Adipocyte (in vitro differentiated cells): ENCODE data around the gene TSKS.

ENCODE experiments used
- DNase-seq: peaks from one replicate; pipeline ENCODE4 v3.0.0-alpha.2; 2015; ENCODE audit warnings: low read depth
- H3K27me3 ChIP-seq: replicated peaks from 2 replicates; pipeline ENCODE4 v1.7.0; 2013; ENCODE audit warnings: mild to moderate bottlenecking, low read length, moderate library complexity; ENCODE audit not compliant: control insufficient read depth, insufficient read depth
- H3K36me3 ChIP-seq: 2 replicates; pipeline ENCODE4 v1.7.0; 2013; ENCODE audit warnings: low read length, mild to moderate bottlenecking, moderate library complexity; ENCODE audit not compliant: control insufficient read depth, insufficient read depth, severe bottlenecking
- H3K4me1 ChIP-seq: 2 replicates; pipeline ENCODE4 v1.7.0; 2013; ENCODE audit warnings: mild to moderate bottlenecking, low read length, moderate library complexity; ENCODE audit not compliant: control insufficient read depth, insufficient read depth
- H3K4me3 ChIP-seq: 2 replicates; pipeline ENCODE4 v1.7.0; 2013; ENCODE audit warnings: mild to moderate bottlenecking, low read length, moderate library complexity
- H3K9ac ChIP-seq: 2 replicates; pipeline ENCODE4 v1.7.0; 2013; ENCODE audit warnings: mild to moderate bottlenecking, low read length, moderate library complexity
- H3K9me3 ChIP-seq: 2 replicates; pipeline ENCODE4 v1.7.0; 2013; ENCODE audit warnings: mild to moderate bottlenecking, low read length, moderate library complexity; ENCODE audit not compliant: control insufficient read depth

Gene TSKS

DNA sequence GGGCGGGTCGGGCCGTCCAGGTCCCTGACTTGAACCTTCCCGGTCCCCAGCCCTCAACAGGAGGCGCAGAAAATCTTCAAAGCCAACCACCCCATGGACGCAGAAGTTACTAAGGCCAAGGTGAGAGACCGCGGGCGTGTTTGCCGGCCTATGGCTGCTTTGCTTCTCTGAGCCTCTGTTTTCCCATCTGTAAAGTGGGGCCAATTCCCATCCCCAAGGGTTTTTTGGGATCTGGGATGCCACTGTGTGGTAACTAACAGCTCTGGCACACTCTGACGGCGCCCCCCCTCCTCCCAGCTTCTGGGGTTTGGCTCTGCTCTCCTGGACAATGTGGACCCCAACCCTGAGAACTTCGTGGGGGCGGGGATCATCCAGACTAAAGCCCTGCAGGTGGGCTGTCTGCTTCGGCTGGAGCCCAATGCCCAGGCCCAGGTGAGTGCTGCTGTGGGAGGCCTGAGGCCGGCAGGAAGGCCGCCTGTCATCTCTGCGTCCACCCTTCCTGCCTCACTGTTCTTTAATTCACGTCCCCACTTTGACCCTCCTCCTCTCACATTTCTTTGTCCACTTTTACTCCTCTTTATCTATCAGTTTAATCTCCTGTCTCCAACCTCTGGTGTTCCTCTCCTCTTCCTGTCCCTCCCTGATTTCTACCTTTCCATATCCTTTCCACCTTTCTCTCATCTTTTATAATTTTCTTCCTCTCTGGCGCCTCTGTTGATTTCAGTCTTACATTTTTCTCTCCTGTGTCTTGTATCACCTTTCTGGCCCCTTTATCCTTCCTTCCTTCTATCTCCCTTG, 42.9 kb upstream of the TSKS start:
- Histone ChIP-seq H3K9me3 (no peaks in the 10 kb centered on the region), H3K4me3 (no peak overlapping the region), H3K27me3 (no peaks in the 10 kb centered on the region), H3K4me1 (peaks cover 20% of the 10 kb centered on the region), H3K9ac (no peak overlapping the region), H3K36me3 (peaks cover 48% of the 10 kb centered on the region)
- DNase-seq, result no peak

- H3K27me3 ChIP-seq, result no peaks in the 10 kb centered on the region
- no peaks in the 10 kb centered on the region for H3K9me3 ChIP-seq
- no peak overlapping the region for H3K4me3 ChIP-seq
- peaks cover 20% of the 10 kb centered on the region for H3K4me1 ChIP-seq
- peaks cover 74% of the 10 kb centered on the region for H3K36me3 ChIP-seq
- H3K9ac ChIP-seq, result no peak overlapping the region
- DNase-seq, result no peak
These were observed 40.4 kb upstream of the TSKS start for GRCh38 chr19:49803529-49803856.

GRCh38 chr19:49802836-49803528, 39.9 kb upstream of the TSKS start:
- no peak for DNase-seq
- Histone ChIP-seq H3K9me3 (no peaks in the 10 kb centered on the region), H3K27me3 (no peaks in the 10 kb centered on the region), H3K36me3 (peaks cover 77% of the 10 kb centered on the region), H3K9ac (no peak overlapping the region), H3K4me1 (peaks cover 15% of the 10 kb centered on the region), H3K4me3 (no peak overlapping the region)

DNA sequence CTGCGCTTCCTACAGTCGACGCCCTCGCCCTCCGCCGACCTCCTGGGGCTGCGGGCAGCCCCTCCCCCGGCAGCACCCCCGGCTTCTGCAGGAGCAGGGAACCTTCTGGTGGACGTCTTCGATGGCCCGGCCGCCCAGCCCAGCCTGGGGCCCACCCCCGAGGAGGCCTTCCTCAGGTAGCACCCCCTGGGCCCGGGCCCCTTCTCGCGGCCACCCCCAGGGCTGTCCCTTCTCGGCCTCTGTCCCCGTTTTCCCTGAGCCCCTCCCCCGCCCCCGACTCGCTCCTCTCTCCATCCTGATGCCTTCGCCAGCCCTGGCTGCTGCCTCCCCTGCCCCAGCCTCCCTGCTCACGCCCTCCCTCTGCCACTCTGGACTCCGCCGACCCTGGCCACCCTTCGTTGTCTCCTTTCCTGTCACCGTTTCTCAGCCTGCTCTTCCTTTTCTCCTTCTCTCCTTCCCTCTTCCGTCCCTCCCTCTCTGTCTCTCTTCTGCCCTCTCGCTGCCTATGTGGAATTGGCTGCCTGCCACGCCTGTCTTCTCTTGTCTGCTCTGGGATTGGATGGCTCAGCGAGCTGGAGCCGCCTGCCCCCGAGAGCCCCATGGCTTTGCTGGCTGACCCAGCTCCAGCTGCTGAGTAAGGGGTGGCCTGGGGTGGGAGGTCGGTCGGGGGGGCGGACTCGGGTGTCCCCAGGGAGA, 39.0 kb upstream of the TSKS start:
- DNase-seq, result peak; percentile 77

DNA sequence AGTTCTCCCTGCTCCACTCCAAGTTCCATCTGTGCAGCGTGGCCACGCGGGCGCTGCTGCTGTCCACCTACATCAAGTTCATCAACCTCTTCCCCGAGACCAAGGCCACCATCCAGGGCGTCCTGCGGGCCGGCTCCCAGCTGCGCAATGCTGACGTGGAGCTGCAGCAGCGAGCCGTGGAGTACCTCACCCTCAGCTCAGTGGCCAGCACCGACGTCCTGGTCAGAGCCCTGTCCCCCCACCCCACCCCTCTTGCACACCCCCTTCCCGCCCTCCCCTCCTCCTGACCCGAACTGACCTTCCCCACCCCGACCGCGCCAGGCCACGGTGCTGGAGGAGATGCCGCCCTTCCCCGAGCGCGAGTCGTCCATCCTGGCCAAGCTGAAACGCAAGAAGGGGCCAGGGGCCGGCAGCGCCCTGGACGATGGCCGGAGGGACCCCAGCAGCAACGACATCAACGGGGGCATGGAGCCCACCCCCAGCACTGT, 38.3 kb upstream of the TSKS start:
- no peak for DNase-seq
- H3K36me3 ChIP-seq, result peaks cover 80% of the 10 kb centered on the region
- H3K4me3 ChIP-seq, result no peak overlapping the region

More for the DNA sequence above, 39.0 kb upstream of the TSKS start:
- peak overlapping the region; percentile 55 for H3K4me3 ChIP-seq
- H3K4me1 ChIP-seq, result peaks cover 14% of the 10 kb centered on the region
- no peaks in the 10 kb centered on the region for H3K9me3 ChIP-seq
- peak overlapping the region; percentile 75 for H3K9ac ChIP-seq
- H3K36me3 ChIP-seq, result peaks cover 76% of the 10 kb centered on the region
- no peaks in the 10 kb centered on the region for H3K27me3 ChIP-seq

GRCh38 chr19:49800771-49801170, 37.7 kb upstream of the TSKS start:
- H3K9me3 ChIP-seq, result no peaks in the 10 kb centered on the region
- peaks cover 14% of the 10 kb centered on the region for H3K4me1 ChIP-seq
- H3K36me3 ChIP-seq, result peaks cover 80% of the 10 kb centered on the region
- H3K27me3 ChIP-seq, result no peaks in the 10 kb centered on the region
- no peak overlapping the region for H3K4me3 ChIP-seq
- no peak overlapping the region for H3K9ac ChIP-seq
- DNase-seq, result no peak

More for the DNA sequence above, 38.3 kb upstream of the TSKS start:
- no peaks in the 10 kb centered on the region for H3K27me3 ChIP-seq
- peaks cover 14% of the 10 kb centered on the region for H3K4me1 ChIP-seq
- H3K9ac ChIP-seq, result peak overlapping the region; percentile 75
- H3K9me3 ChIP-seq, result no peaks in the 10 kb centered on the region

DNA sequence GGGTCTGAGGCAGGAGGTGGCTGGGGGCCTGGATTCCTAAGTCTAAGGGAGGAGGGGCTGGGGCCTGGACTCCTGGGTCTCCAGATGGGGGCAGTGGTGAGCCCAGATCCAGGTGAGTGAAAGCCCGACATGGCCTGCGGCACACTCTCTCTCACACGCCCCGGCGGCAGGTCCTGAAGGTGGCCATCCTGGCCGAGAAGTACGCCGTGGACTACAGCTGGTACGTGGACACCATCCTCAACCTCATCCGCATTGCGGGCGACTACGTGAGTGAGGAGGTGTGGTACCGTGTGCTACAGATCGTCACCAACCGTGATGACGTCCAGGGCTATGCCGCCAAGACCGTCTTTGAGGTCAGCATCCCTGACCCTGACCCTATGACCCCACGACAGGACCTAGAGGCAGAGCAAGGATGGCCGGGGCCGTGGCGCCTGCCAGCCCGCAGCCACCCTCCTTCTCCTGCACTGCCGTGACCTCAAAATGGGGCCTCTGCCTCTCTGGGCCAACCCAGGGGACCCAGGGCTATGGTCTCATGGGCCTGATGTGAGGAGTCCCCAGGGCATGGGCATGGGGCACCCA, 36.8 kb upstream of the TSKS start:
- Histone ChIP-seq H3K27me3 (no peaks in the 10 kb centered on the region), H3K9ac (no peak overlapping the region), H3K4me1 (peaks cover 14% of the 10 kb centered on the region), H3K9me3 (no peaks in the 10 kb centered on the region), H3K4me3 (no peak overlapping the region), H3K36me3 (peaks cover 85% of the 10 kb centered on the region)
- DNase-seq, result no peak

GRCh38 chr19:49799271-49799797, 36.2 kb upstream of the TSKS start:
- no peak overlapping the region for H3K4me3 ChIP-seq
- no peak for DNase-seq
- H3K27me3 ChIP-seq, result no peaks in the 10 kb centered on the region
- peaks cover 14% of the 10 kb centered on the region for H3K4me1 ChIP-seq
- no peak overlapping the region for H3K9ac ChIP-seq
- H3K36me3 ChIP-seq, result peaks cover 85% of the 10 kb centered on the region
- no peaks in the 10 kb centered on the region for H3K9me3 ChIP-seq

- DNase-seq, result no peak
- H3K9ac ChIP-seq, result no peak overlapping the region
- no peak overlapping the region for H3K4me3 ChIP-seq
- peaks cover 84% of the 10 kb centered on the region for H3K36me3 ChIP-seq
- no peaks in the 10 kb centered on the region for H3K27me3 ChIP-seq
- peaks cover 15% of the 10 kb centered on the region for H3K4me1 ChIP-seq
- no peaks in the 10 kb centered on the region for H3K9me3 ChIP-seq
These were observed 35.5 kb upstream of the TSKS start for GRCh38 chr19:49798574-49798973.

DNA sequence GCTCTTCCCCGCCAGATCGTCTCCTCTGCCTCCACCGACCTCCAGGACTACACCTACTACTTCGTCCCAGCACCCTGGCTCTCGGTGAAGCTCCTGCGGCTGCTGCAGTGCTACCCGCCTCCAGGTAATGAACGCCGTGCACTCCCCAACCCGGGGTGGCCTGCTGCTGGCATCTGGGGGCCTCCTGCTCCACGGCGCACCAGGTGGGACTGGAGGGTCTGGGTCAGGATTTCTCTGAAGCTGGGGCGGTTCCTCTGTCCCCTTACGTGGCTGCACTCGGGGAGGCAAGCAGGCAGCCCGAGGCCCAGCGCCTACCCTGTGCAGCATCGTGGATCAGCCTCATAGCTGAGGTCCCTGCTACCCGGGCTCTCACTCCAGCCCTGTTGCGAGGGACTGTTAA, 32.5 kb upstream of the TSKS start:
- peaks cover 89% of the 10 kb centered on the region for H3K36me3 ChIP-seq

DNA sequence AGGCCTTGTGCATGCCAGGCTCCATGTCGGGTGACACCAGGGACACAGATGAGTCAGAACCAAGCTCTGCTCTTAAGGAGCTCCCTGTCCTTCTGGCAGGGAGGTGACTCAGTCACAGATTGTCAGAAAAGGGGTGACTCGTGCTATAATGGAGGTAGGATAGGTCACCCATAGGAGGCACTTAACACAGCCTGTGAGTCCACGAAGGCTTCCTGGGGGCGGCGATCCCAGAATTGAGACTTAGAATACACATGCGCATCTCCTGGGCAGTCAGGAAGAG, 30.4 kb upstream of the TSKS start:
- no peak for DNase-seq
- Histone ChIP-seq H3K36me3 (peaks cover 83% of the 10 kb centered on the region), H3K9me3 (no peaks in the 10 kb centered on the region), H3K4me1 (peaks cover 16% of the 10 kb centered on the region), H3K27me3 (no peaks in the 10 kb centered on the region), H3K4me3 (no peak overlapping the region), H3K9ac (no peak overlapping the region)

More for the DNA sequence above, 32.5 kb upstream of the TSKS start:
- Histone ChIP-seq H3K27me3 (no peaks in the 10 kb centered on the region), H3K4me3 (no peak overlapping the region), H3K4me1 (peaks cover 14% of the 10 kb centered on the region), H3K9me3 (no peaks in the 10 kb centered on the region), H3K9ac (no peak overlapping the region)
- DNase-seq, result no peak
